Nephron progenitor cell (in vitro differentiated cells): ENCODE data around the gene ST7L.
"Not testable (repeated sequence)": the region's sequence is repeated elsewhere in the genome, so short reads cannot be mapped to it uniquely, and the experiment has no call there.

Experiments used
- DNase-seq: peaks from one replicate; pipeline ENCODE4 v3.0.0; 2021
- H3K27ac Mint-ChIP-seq: 2 replicates; pipeline ENCODE4 v1.8.0; 2021; ENCODE audit warnings: mild to moderate bottlenecking, moderate library complexity, mixed read lengths
- H3K27me3 Mint-ChIP-seq: 2 replicates; pipeline ENCODE4 v1.8.0; 2021; ENCODE audit warnings: mild to moderate bottlenecking, low read depth, mixed read lengths; ENCODE audit not compliant: poor library complexity
- H3K36me3 Mint-ChIP-seq: 2 replicates; pipeline ENCODE4 v1.8.0; 2021; ENCODE audit warnings: low read depth, mixed read lengths
- H3K4me1 Mint-ChIP-seq: 2 replicates; pipeline ENCODE4 v1.8.0; 2021; ENCODE audit warnings: mixed read lengths
- H3K4me3 Mint-ChIP-seq: 2 replicates; pipeline ENCODE4 v1.8.0; 2021; ENCODE audit warnings: mild to moderate bottlenecking, moderate library complexity, mixed read lengths
- H3K9me3 Mint-ChIP-seq: 2 replicates; pipeline ENCODE4 v1.8.0; 2021; ENCODE audit warnings: mild to moderate bottlenecking, moderate library complexity, mixed read lengths
- TF ChIP-seq, protein P1 (sequence below): fragments of 200-600 bp; sonication (generic); IDR thresholded peaks from 2 replicates; pipeline ENCODE4 v1.5.0; 2021; ENCODE audit warnings: antibody characterized with exemption

The ST7L gene

DNA sequence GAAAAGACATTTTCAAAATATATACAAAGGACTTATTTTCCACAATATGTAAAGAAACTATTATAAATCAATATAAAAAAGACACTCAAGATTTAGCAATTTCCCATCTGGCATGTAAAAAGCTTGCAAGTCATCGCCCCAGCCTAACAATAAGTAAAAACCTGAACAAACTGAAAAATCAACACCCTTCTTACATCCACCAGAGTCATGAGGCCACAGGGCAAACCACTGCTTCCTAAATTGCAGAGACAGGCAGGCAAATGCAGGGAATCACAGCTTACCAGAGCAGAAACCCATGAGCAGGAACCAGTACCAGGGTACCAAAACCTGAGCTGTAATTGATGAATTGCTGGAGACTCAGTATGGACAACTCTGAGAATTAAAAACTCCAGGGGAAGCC is 126.9 kb downstream of the ST7L start:
- H3K27ac Mint-ChIP-seq: no peak overlapping the region

DNA sequence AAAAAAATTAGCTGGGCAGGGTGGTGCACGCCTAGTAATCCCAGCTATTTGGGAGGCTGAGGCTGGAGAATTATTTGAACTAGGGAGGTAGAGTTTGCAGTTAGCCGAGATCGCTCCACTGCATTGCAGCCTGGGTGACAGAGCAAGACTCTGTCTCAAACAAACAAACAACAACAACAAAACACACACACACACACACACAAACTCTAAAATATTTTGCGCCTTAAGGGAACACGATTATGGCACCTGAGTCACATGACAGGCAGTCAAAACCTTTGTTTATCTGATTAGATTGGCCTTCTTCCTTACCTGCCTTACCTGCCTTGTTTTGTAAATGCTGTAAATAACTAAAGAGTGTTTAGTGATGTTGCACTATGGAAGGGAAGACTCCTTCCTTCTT is 130.8 kb downstream of the ST7L start:
- H3K27ac Mint-ChIP-seq: no peak overlapping the region
- TF ChIP-seq, protein P1, sequence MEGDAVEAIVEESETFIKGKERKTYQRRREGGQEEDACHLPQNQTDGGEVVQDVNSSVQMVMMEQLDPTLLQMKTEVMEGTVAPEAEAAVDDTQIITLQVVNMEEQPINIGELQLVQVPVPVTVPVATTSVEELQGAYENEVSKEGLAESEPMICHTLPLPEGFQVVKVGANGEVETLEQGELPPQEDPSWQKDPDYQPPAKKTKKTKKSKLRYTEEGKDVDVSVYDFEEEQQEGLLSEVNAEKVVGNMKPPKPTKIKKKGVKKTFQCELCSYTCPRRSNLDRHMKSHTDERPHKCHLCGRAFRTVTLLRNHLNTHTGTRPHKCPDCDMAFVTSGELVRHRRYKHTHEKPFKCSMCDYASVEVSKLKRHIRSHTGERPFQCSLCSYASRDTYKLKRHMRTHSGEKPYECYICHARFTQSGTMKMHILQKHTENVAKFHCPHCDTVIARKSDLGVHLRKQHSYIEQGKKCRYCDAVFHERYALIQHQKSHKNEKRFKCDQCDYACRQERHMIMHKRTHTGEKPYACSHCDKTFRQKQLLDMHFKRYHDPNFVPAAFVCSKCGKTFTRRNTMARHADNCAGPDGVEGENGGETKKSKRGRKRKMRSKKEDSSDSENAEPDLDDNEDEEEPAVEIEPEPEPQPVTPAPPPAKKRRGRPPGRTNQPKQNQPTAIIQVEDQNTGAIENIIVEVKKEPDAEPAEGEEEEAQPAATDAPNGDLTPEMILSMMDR: no peak
- H3K4me1 Mint-ChIP-seq: no peaks in the 10 kb centered on the region
- peaks cover 16% of the 10 kb centered on the region for H3K27me3 Mint-ChIP-seq
- H3K9me3 Mint-ChIP-seq: no peaks in the 10 kb centered on the region
- no peaks in the 10 kb centered on the region for H3K36me3 Mint-ChIP-seq
- H3K4me3 Mint-ChIP-seq: no peak overlapping the region
- DNase-seq: no peak

More for the DNA sequence above, 126.9 kb downstream of the ST7L start:
- no peak overlapping the region for H3K4me3 Mint-ChIP-seq
- no peaks in the 10 kb centered on the region for H3K4me1 Mint-ChIP-seq
- DNase-seq: no peak
- peaks cover 46% of the 10 kb centered on the region for H3K27me3 Mint-ChIP-seq
- TF ChIP-seq, protein P1: no peak
- H3K36me3 Mint-ChIP-seq: no peaks in the 10 kb centered on the region
- H3K9me3 Mint-ChIP-seq: no peaks in the 10 kb centered on the region

DNA sequence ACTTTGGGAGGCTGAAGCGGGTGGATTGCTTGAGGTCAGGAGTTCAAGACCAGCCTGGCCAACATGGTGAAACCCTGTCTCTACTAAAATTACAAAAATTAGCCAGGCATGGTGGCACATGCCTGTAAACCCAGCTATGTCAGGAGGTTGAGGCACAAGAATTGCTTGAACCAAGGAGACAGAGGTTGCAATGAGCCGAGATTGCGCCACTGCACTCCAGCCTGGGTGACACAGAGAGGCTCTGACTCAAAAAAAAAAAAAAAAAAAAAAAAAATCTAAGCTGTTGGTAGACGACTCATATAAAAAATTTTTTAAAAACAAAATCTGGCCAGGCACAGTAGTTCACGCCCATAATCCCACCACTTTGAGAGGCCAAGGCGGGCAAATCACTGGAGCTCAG is 131.3 kb downstream of the ST7L start:
- H3K9me3 Mint-ChIP-seq, H3K36me3 Mint-ChIP-seq, DNase-seq, H3K4me3 Mint-ChIP-seq, H3K4me1 Mint-ChIP-seq, H3K27ac Mint-ChIP-seq: not testable (repeated sequence)
- H3K27me3 Mint-ChIP-seq: peaks cover 14% of the 10 kb centered on the region

DNA sequence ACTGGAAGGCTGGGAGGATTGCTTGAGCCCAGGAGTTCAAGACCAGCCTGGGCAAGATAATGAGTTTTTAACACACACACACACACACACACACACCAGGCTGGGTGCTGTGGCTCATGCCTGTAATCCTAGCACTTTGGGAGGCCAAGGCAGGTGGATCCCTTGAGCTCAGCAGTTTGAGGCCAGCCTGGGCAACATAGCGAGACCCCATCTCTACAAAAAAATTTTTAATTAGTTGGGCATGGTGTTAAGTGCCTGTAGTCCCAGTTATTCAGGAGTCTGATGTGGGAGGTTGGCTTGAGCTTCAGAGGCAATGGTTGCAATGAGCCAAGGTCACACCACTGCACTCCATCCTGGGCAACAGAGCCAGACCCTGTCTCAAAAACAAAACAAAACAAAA is 132.9 kb downstream of the ST7L start:
- not testable (repeated sequence) for H3K4me3 Mint-ChIP-seq, H3K36me3 Mint-ChIP-seq, H3K4me1 Mint-ChIP-seq, H3K27ac Mint-ChIP-seq, H3K27me3 Mint-ChIP-seq, DNase-seq, H3K9me3 Mint-ChIP-seq

DNA sequence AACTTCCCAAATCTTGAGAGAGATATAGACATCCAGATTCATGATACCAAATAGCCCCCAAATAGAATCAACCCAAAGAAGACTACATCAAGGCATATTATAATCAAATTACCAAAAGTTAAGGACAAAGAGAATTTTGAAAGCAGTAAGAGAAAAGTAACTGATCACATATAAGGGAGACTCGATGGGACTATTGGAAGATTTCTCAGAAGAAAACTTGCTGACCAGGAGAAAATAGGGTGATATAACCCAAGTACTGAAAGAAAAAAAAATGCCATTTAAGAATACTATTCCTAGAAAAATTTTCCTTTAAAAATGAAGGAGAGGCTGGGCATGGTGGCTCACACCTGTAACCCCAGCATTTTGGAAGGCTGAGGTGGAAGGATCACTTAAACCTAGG is 140.6 kb downstream of the ST7L start:
- Mint-ChIP-seq H3K36me3 (peaks cover 19% of the 10 kb centered on the region), H3K4me1 (no peaks in the 10 kb centered on the region), H3K27me3 (peaks cover 3% of the 10 kb centered on the region), H3K9me3 (peaks cover 64% of the 10 kb centered on the region), H3K27ac (no peak overlapping the region), H3K4me3 (no peak overlapping the region)
- DNase-seq: no peak
- TF ChIP-seq, protein P1: no peak

DNA sequence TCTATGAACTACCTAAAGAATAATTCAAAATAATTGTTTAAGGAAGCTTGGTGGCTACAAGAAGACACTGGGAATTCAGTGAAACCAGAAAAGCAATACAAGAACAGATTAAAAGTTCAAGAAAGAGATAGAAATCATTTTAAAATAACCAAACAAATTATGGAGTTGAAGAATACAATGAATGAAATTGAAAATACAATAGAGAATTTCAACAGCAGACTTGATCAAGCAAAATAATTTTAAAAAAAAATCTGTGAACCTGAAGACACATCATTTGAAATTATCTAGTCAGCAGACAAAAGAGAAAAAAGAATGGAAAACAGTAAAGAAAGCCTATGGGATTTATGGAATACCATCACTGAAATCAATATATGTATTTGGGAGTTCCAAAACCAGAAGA is 141.4 kb downstream of the ST7L start:
- peaks cover 5% of the 10 kb centered on the region for H3K27me3 Mint-ChIP-seq
- H3K36me3 Mint-ChIP-seq: peaks cover 19% of the 10 kb centered on the region
- TF ChIP-seq, protein P1: no peak
- peaks cover 67% of the 10 kb centered on the region for H3K9me3 Mint-ChIP-seq
- H3K4me1 Mint-ChIP-seq: no peaks in the 10 kb centered on the region
- H3K27ac Mint-ChIP-seq: no peak overlapping the region
- DNase-seq: no peak
- no peak overlapping the region for H3K4me3 Mint-ChIP-seq
